Mucosa of descending colon (tissue), 3 donors: ENCODE data around the gene OTULINL. TPM values are rescaled to one million over a fixed set of nuclear protein-coding genes. Genes with fewer than 3 reads are reported as not detected.
A peak's percentile ranks its signal among the peaks of the same experiment; 100 is the strongest.

Experiments
- ATAC-seq: fragments of 200-7000 bp; cut with Tn5 transposase; one replicate; pipeline ENCODE4 v1.9.1; 2020; ENCODE audit warnings: mild to moderate bottlenecking, moderate library complexity
- DNase-seq, 3 donors: peaks; one replicate each; pipeline ENCODE4 v3.0.0-alpha.2; 2020
- H3K36me3 ChIP-seq: fragments of 200-600 bp; one replicate; pipeline ENCODE4 v1.8.0; 2021; ENCODE audit warnings: low read depth, mild to moderate bottlenecking
- H3K4me1 ChIP-seq: fragments of 200-600 bp; one replicate; pipeline ENCODE4 v1.8.0; 2021; ENCODE audit warnings: low read depth, mild to moderate bottlenecking
- H3K4me3 ChIP-seq: fragments of 200-600 bp; one replicate; pipeline ENCODE4 v1.8.0; 2021; ENCODE audit warnings: mild to moderate bottlenecking
- H3K9me3 ChIP-seq: fragments of 200-600 bp; one replicate; pipeline ENCODE4 v1.8.0; 2021; ENCODE audit warnings: mild to moderate bottlenecking
- intact Hi-C, 2 donors: fragments of 100-400 bp; cut with DNase I in 1 of 2; cut with micrococcal nuclease in 1 of 2; formaldehyde crosslinking; loops; one replicate each; pipeline versions ENCODE4 v1.11.0 to v1.11.1; 2022; cut with DNase I, micrococcal nuclease
- total RNA-seq, 3 donors: library from RNA; stranded (reverse); fragmentation: NEBNext Ultra II Directional in 2 of 3; extraction: Animal tissue kit (Norgen Biotek cat#: 25700) in 2 of 3; gene quantifications; one replicate each; pipeline versions ENCODE4 v1.2.1 to v1.2.4, GENCODE V29; 2021 to 2023
- TF ChIP-seq, protein P1 (sequence below): fragments of 200-600 bp; IDR thresholded peaks from one replicate; pipeline ENCODE4 v1.8.0; 2022; ENCODE audit warnings: antibody characterized with exemption, mild to moderate bottlenecking
- donor health status: DM: no; HTN: no; CAD: no; lungs with moderate emphysema.
- donor health status: DM: no; HTN: no; CAD: no.
- donor health status: DM: no; HTN: yes; CAD: no.

The OTULINL gene
- total RNA-seq, 3 donors from 2014 or later = 33.9 to 67.2 (median 60.1) TPM

DNA sequence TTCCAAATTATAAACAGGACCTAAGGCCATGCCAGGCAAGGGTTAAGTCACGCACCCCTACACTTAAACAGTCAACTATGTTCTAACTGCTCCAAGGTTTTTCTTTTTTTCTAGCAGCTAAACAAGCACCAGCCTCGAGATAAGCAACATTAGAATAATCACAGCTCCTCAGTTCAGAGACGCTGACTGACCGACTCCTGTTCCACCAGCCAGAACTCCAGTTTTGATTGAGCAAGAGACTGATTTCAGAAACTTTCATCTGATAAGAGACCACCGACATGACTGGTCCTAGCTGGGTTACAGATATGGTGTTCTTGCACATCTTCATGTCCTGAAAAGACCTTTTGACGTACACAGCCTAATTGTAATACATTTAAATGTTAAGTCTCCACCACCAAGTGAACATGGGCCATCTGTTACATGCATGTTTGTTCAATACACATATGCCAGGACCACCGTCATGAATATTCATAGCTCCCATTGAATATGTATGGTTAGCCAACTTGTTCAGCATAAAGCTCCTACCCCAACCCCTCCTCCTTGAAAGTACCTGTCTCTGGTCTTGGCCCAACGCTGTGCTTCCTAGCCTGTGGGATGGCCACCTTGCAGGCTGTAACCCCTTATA is 23.7 kb upstream of the OTULINL start:
- TF ChIP-seq, protein P1, sequence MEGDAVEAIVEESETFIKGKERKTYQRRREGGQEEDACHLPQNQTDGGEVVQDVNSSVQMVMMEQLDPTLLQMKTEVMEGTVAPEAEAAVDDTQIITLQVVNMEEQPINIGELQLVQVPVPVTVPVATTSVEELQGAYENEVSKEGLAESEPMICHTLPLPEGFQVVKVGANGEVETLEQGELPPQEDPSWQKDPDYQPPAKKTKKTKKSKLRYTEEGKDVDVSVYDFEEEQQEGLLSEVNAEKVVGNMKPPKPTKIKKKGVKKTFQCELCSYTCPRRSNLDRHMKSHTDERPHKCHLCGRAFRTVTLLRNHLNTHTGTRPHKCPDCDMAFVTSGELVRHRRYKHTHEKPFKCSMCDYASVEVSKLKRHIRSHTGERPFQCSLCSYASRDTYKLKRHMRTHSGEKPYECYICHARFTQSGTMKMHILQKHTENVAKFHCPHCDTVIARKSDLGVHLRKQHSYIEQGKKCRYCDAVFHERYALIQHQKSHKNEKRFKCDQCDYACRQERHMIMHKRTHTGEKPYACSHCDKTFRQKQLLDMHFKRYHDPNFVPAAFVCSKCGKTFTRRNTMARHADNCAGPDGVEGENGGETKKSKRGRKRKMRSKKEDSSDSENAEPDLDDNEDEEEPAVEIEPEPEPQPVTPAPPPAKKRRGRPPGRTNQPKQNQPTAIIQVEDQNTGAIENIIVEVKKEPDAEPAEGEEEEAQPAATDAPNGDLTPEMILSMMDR = no peak
- H3K4me3 ChIP-seq = no peak overlapping the region
- DNase-seq (peak in 1 of 3 donors; percentile 21), ATAC-seq (peak; percentile 39)
- no peaks in the 10 kb centered on the region for H3K36me3 ChIP-seq
- no peaks in the 10 kb centered on the region for H3K9me3 ChIP-seq
- H3K4me1 ChIP-seq = peaks cover 52% of the 10 kb centered on the region
- intact Hi-C loops = no loop called here

DNA sequence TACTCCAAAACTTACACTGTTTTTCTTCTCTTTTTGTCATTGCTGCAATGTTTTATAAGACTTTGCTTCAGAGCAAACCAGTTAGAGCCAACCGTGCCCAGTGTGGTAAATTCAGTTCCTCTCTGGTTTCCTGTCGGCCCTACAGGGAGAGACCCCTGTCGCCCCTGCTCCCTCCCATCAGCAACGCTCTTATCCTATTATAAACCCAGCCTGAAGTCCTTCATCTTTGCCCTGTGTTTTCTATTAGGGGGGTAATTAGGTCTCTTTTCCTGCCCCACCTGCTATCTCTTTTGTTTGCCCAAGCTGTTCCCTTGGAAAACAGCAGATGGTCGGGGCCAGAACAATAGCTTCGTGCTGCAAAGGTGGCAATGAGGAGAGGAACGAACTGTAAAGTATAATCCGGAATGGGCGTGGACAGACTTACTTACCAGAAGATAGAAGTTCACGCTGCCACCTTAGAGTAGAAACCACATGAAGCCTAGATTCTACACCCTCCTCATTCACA is 21.4 kb upstream of the OTULINL start:
- peaks cover 49% of the 10 kb centered on the region for H3K4me1 ChIP-seq
- intact Hi-C loops = no loop called here
- DNase-seq = peak in 1 of 3 donors; percentile 81

DNA sequence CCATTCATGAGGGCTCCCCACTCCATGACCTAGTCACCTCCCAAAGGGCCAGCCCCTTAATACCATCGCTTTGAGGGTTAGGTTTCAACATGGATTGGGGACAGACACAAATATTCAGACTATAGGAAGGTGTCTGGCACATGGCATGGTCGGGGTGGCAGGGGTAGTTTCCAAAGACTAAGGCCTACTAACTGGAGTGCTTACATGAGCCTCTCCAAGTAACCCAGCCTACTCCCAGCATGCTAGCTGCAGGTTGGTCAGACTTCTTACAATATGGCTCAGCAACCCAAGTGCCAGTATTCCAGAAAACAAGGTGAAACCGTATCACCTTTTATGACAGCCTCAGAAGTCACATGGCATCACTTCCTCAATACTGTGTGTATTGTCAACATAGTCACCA is 19.9 kb upstream of the OTULINL start:
- TF ChIP-seq, protein P1 = no peak
- intact Hi-C loops = no loop called here
- Histone ChIP-seq H3K4me3 (no peak overlapping the region), H3K36me3 (no peaks in the 10 kb centered on the region), H3K9me3 (no peaks in the 10 kb centered on the region), H3K4me1 (peaks cover 34% of the 10 kb centered on the region)
- DNase-seq = no peak
- ATAC-seq = no peak

More for the DNA sequence above, 21.4 kb upstream of the OTULINL start:
- no peaks in the 10 kb centered on the region for H3K9me3 ChIP-seq
- no peak overlapping the region for H3K4me3 ChIP-seq
- TF ChIP-seq, protein P1 = no peak
- H3K36me3 ChIP-seq = no peaks in the 10 kb centered on the region
- ATAC-seq = peak; percentile 84

DNA sequence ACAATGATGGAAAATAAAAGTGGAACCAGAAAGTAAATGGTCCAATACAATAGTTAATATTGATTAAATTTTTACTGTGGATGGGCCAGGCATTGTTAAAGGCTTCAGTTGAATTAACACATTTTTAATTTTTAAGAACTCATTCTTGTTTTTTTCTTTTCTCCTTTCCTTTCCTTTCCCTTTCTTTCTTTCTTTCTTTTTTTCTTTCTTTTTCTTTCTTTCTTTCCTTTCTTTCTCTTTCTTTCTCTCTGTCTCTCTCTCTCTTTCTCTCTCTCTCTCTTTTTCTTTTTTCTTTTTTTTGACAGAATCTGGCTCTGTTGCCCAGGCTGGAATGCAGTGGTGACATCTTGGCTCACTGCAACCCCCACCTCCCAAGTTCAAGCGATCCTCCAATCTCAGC is 13.3 kb upstream of the OTULINL start:
- intact Hi-C loops = no loop called here
- TF ChIP-seq, protein P1 = no peak
- no peak for DNase-seq
- Histone ChIP-seq H3K4me3 (no peak overlapping the region), H3K4me1 (no peaks in the 10 kb centered on the region), H3K9me3 (no peaks in the 10 kb centered on the region), H3K36me3 (no peaks in the 10 kb centered on the region)
- no peak for ATAC-seq

DNA sequence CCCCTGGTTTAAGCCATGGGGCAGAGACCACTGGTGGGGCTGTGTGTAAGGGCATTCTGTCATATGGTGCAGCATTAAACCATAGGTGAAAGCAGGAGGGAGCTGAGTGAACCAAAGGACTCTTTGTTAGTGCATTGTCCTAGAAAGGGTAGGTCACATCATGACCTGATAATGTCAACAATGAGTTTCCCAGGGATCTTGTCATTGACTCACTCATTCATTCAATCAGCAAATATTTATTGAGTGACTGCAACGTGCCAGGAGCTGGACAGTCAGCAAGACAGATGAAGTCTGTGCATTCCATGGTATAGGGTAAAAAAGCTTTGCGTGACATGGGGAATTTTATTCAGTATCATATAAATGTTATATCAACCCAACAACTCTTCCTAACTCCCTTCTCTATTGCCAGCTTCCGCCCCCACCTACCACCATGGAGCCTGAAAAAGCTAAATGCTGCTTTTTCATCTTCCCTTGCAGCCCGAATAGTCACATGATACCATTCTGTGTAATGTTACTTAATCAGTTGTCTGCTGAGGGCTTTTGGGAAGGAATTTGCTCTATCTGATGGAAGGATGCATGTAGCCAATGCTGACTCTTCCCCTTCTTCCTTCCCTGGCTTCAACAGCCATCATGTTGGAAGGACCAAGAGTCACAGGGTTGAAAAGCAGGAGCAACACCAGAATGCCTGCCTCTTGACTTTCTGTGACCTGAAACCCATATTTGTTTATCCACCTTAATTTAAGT is 11.5 kb upstream of the OTULINL start:
- ATAC-seq = peak; percentile 66
- Histone ChIP-seq H3K36me3 (no peaks in the 10 kb centered on the region), H3K9me3 (no peaks in the 10 kb centered on the region), H3K4me1 (peaks cover 13% of the 10 kb centered on the region), H3K4me3 (no peak overlapping the region)
- DNase-seq = no peak
- TF ChIP-seq, protein P1 = no peak
- intact Hi-C loops = no loop called here
